GM12878 (cell line): Measurements from ENCODE around the gene PI16. TPM values are rescaled to one million over a fixed set of nuclear protein-coding genes. Genes with fewer than 3 reads are reported as not detected.

Source experiments
- ATAC-seq: fragments of 200-7000 bp; cut with Tn5 transposase; 3 replicates; pipeline ENCODE4 v1.9.1; 2020; ENCODE audit warnings: mild to moderate bottlenecking, moderate library complexity
- BruUV-seq: library from RNA; stranded (reverse); fragments of 400-500 nt; replicated peaks from 2 replicates; lab custom pipeline; 2021; lab: Mats Ljungman, UMichigan
- CTCF ChIA-PET: fragments of 300-600 bp; sonication (Branson Sonifier 250); formaldehyde crosslinking; extraction: SDS; loops from one replicate; lab custom pipeline; 2021; ENCODE audit warnings: inconsistent platforms; lab: Yijun Ruan, JAX
- POLR2A ChIA-PET: fragments of 350-600 bp; formaldehyde crosslinking; extraction: SDS; loops from one replicate; lab custom pipeline; 2021; ENCODE audit warnings: inconsistent platforms; lab: Charles Lee
- RAD21 ChIA-PET: fragments of 300-600 bp; sonication (Branson Sonifier 250); formaldehyde crosslinking; loops from one replicate; lab custom pipeline; 2023; ENCODE audit warnings: antibody characterized with exemption; ENCODE audit not compliant: unreplicated experiment; lab: Charles Lee
- SMC1A ChIA-PET: fragments of 300-600 bp; sonication (Branson Sonifier 250); formaldehyde crosslinking; loops from one replicate; lab custom pipeline; 2023; ENCODE audit not compliant: unreplicated experiment, uncharacterized antibody; lab: Charles Lee
- DNase-seq: peaks from one replicate; pipeline ENCODE4 v3.0.0-alpha.2; 2011; ENCODE audit warnings: low read depth, low spot score
- FAIRE-seq: peaks from 3 replicates; lab custom pipeline; 2011; peaks lifted over from hg19 to GRCh38; lab: Jason Lieb, UNC
- H2AFZ ChIP-seq: 2 replicates; pipeline ENCODE4 v1.6.0; 2011; ENCODE audit warnings: low read depth, low read length, control low read depth; ENCODE audit not compliant: control insufficient read depth
- H3K27ac ChIP-seq: 2 replicates; pipeline ENCODE4 v1.5.1; 2011; ENCODE audit warnings: control low read depth; ENCODE audit not compliant: control insufficient read depth, insufficient read depth
- H3K27me3 ChIP-seq, 2 experiments: replicated peaks in 1 of 2; 2 replicates each; pipeline versions ENCODE4 v1.6.0 to v1.6.1; 2011; ENCODE audit warnings: low read length in 1 of 2; ENCODE audit not compliant: control insufficient read depth in 2 of 2, insufficient read depth in 2 of 2
- H3K36me3 ChIP-seq, 2 experiments: 2 replicates each; pipeline ENCODE4 v1.5.1; 2011; ENCODE audit warnings: low read length in 1 of 2; ENCODE audit not compliant: control insufficient read depth in 2 of 2, insufficient read depth in 2 of 2
- H3K4me1 ChIP-seq: 2 replicates; pipeline ENCODE4 v1.6.1; 2011; ENCODE audit warnings: mild to moderate bottlenecking, low read length, moderate library complexity, mixed read lengths; ENCODE audit not compliant: control insufficient read depth, insufficient read depth
- H3K4me2 ChIP-seq: 2 replicates; pipeline ENCODE4 v1.6.0; 2011; ENCODE audit warnings: control low read depth; ENCODE audit not compliant: control insufficient read depth, insufficient read depth
- H3K4me3 ChIP-seq: fragments of 200-600 bp; sonication (generic); 2 replicates; pipeline ENCODE4 v1.5.1; 2016
- H3K79me2 ChIP-seq: 2 replicates; pipeline ENCODE4 v1.6.0; 2011; ENCODE audit warnings: low read length; ENCODE audit not compliant: control insufficient read depth, insufficient read depth
- H3K9ac ChIP-seq: 2 replicates; pipeline ENCODE4 v1.8.0; 2011; ENCODE audit warnings: low read length, control low read depth, mixed read lengths; ENCODE audit not compliant: control insufficient read depth, insufficient read depth
- H3K9me3 ChIP-seq: replicated peaks from 3 replicates; pipeline ENCODE4 v1.5.1; 2011; ENCODE audit warnings: mild to moderate bottlenecking, low read length; ENCODE audit not compliant: control insufficient read depth, insufficient read depth
- H4K20me1 ChIP-seq: 2 replicates; pipeline ENCODE4 v1.6.0; 2011; ENCODE audit not compliant: control insufficient read depth, insufficient read depth
- ATF7 ChIP-seq: fragments of 450-650 bp; IDR thresholded peaks from 2 replicates; pipeline ENCODE4 v1.6.1; 2016; ENCODE audit warnings: low read depth, mild to moderate bottlenecking
- BCL11A ChIP-seq: IDR thresholded peaks from 2 replicates; pipeline ENCODE4 v1.6.1; 2011; ENCODE audit warnings: low read depth, low read length
- CHD2 ChIP-seq: IDR thresholded peaks from 2 replicates; pipeline ENCODE4 v1.6.1; 2011; ENCODE audit warnings: low read depth, low read length, improper control_type of control experiment, borderline replicate concordance
- EED ChIP-seq: sonication (generic); IDR thresholded peaks from 2 replicates; pipeline ENCODE4 v1.6.1; 2016; ENCODE audit warnings: antibody characterized with exemption, low read depth
- EP300 ChIP-seq, 2 experiments: fragments of 150-350 bp in 1 of 2; IDR thresholded peaks; 2 replicates each; pipeline ENCODE4 v1.6.1; 2011 to 2012; ENCODE audit warnings: low read depth in 2 of 2, low read length in 2 of 2, borderline replicate concordance in 1 of 2, improper control_type of control experiment in 1 of 2, inconsistent platforms in 1 of 2; ENCODE audit not compliant: control insufficient read depth in 1 of 2
- FOXK2 ChIP-seq: fragments of 450-650 bp; IDR thresholded peaks from 2 replicates; pipeline ENCODE4 v1.6.1; 2017; ENCODE audit warnings: mild to moderate bottlenecking, moderate library complexity
- HDGF ChIP-seq: fragments of 450-650 bp; IDR thresholded peaks from 2 replicates; pipeline ENCODE4 v1.6.1; 2016; ENCODE audit warnings: antibody characterized with exemption
- MEF2B ChIP-seq: fragments of 450-650 bp; IDR thresholded peaks from 2 replicates; pipeline ENCODE4 v1.6.1; 2018; ENCODE audit warnings: mild to moderate bottlenecking, moderate library complexity; ENCODE audit not compliant: partially characterized antibody, poor library complexity, severe bottlenecking
- MXI1 ChIP-seq: fragments of 150-350 bp; IDR thresholded peaks from 2 replicates; pipeline ENCODE4 v1.6.1; 2011; ENCODE audit warnings: low read depth, mild to moderate bottlenecking, inconsistent platforms, low read length, improper control_type of control experiment
- RAD21 ChIP-seq: IDR thresholded peaks from 2 replicates; pipeline ENCODE4 v1.6.1; 2011; ENCODE audit warnings: mild to moderate bottlenecking, low read depth, low read length, moderate library complexity; ENCODE audit not compliant: insufficient read depth
- RUNX3 ChIP-seq: IDR thresholded peaks from 2 replicates; pipeline ENCODE4 v1.6.1; 2012; ENCODE audit warnings: low read length, inconsistent platforms
- SMC3 ChIP-seq: IDR thresholded peaks from 2 replicates; pipeline ENCODE4 v1.6.1; 2011; ENCODE audit warnings: low read length, improper control_type of control experiment, borderline replicate concordance
- ZNF207 ChIP-seq: fragments of 450-650 bp; IDR thresholded peaks from 2 replicates; pipeline ENCODE4 v1.6.1; 2014; ENCODE audit warnings: antibody characterized with exemption, mild to moderate bottlenecking, borderline replicate concordance
- ZNF217 ChIP-seq: fragments of 450-650 bp; IDR thresholded peaks from 2 replicates; pipeline ENCODE4 v1.6.1; 2017; ENCODE audit warnings: antibody characterized with exemption, mild to moderate bottlenecking
- ZNF622 ChIP-seq: fragments of 450-650 bp; IDR thresholded peaks from 2 replicates; pipeline ENCODE4 v1.6.1; 2017; ENCODE audit warnings: mild to moderate bottlenecking, inconsistent platforms
- WGBS: methylation state at CpG from one replicate; pipeline ENCODE4 v1.1.6; 2016; ENCODE audit warnings: low lambda C conversion rate; ENCODE audit not compliant: insufficient replicate concordance, insufficient coverage; ENCODE audit errors: missing lambda C conversion rate; 5-methylcytosine and 5-hydroxymethylcytosine counted together
- in situ Hi-C: fragments of 300-500 bp; cut with MboI; formaldehyde crosslinking; loops from 9 replicates; pipeline ENCODE4 v1.14.3; 2018; ENCODE audit warnings: mixed read lengths
- intact Hi-C: fragments of 100-400 bp; cut with micrococcal nuclease; formaldehyde crosslinking; loops from one replicate; pipeline ENCODE4 v1.14.2; 2022; ENCODE audit not compliant: unreplicated experiment
- polyA plus RNA-seq, 11 experiments: library from polyadenylated mRNA; depleted of rRNA in 4 of 11; unstranded in 6 of 11; stranded (reverse) in 5 of 11; fragments of >200 nt; fragmentation: Nextera tagmentation in 4 of 11; fragmentation: Illumina TruSeq in 1 of 11; extraction: Ambion mirVana in 4 of 11; extraction: Trizol in 1 of 11; gene quantifications; 1 replicate in 1 of 11; 2 replicates in 10 of 11; pipeline versions ENCODE4 v1.2.1 to v1.2.3, GENCODE V29; 2011 to 2016; ENCODE audit warnings: inconsistent platforms in 2 of 11, missing spikeins in 2 of 11, low read depth in 1 of 11
- total RNA-seq, 4 experiments: library from RNA; depleted of rRNA in 3 of 4; stranded (reverse); fragments of >200 nt in 3 of 4; fragmentation: Illumina TruSeq in 1 of 4; extraction: Trizol in 1 of 4; gene quantifications; 2 replicates each; pipeline versions ENCODE4 v1.2.1 to v1.2.3, GENCODE V29; 2013 to 2021
- TF ChIP-seq, protein P1 (sequence below): fragments of 450-650 bp; IDR thresholded peaks from 2 replicates; pipeline ENCODE4 v1.6.1; 2014; ENCODE audit warnings: mild to moderate bottlenecking
- TF ChIP-seq, protein P2 (sequence below): fragments of 450-650 bp; IDR thresholded peaks from 2 replicates; pipeline ENCODE4 v1.6.1; 2017; ENCODE audit warnings: mild to moderate bottlenecking, moderate library complexity

PI16 gene
- total and polyA plus RNA-seq, 10 of the 15 experiments (the other 5 are each of a cell fraction or from before 2014, with no cell fraction given): 0.08 to 0.12 TPM; not detected in 8

DNA sequence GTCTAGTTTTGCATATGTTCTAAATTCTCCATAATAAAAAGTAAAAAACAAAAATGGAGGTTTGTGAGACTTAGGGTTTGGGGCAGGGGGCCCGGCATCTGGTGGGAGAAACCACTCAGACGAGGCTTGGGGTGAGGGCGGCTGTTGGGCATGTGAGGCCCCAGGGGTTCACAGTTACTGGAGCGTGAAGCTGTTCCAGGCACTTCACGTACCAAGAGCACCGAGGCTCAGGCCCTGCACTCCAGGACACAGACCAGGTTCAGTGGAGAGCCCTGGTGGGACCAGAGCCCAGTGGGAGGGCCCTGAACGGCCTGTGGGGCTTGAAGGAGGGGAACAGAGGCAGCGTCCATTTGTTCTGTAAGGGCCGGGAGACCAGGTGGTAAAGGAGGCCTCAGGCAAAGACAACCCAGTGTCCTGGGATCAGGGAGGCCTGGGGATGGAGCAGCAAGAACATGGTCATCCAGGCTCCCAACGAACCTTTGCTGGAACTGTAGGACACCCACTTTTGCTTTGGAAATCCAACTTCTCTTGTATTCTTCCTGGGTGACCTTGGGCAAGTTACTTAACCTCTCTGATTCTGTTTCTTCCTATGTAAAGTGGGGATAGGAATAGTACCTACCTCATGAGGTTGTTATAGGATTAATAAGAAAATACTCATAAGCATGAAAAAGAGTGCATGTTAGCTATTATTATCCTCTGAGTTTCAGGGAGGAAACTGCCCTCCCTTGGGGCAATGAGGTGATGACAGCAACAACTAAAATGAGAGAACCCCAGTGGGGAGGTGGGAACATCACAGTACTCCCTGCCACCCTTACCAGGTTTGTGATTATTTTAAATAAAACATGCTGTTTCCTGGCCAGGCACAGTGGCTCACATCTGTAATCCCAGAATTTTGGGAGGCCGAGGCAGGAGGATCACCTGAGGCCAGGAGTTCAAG, 49.8 kb downstream of the PI16 start:
- Histone ChIP-seq H3K36me3 (peaks cover 0 to 7% of the 10 kb centered on the region in 2 experiments; a peak in 2 of 4 replicates), H3K27me3 (no peaks in the 10 kb centered on the region), H4K20me1 (no peaks in the 10 kb centered on the region), H2AFZ (peak overlapping the region; percentile 69), H3K9me3 (no peaks in the 10 kb centered on the region), H3K4me2 (peak overlapping the region; percentile 95), H3K4me3 (0 out of 2 replicates have a peak overlapping the region, but pooled peaks have one; percentile 81), H3K9ac (peak overlapping the region; percentile 38; the same call in 1 of the 2 replicates), H3K79me2 (peaks cover 38% of the 10 kb centered on the region), H3K27ac (peak overlapping the region; percentile 88), H3K4me1 (peaks cover 38% of the 10 kb centered on the region)
- DNase-seq (no peak), ATAC-seq (peak; percentile 64), FAIRE-seq (no peak)
- WGBS: 1% methylated on average over 11 of the region's 11 CpGs
- in situ Hi-C loops (no loop called here), intact Hi-C loops (no loop called here)
- RAD21 ChIA-PET: interaction anchor here (0.7 to 5.1 kb wide), 4 partner anchors 13 to 238 kb away, joined by 3 to 78 read pairs (median 23); partner anchors contain the start of gene MTCH1
- POLR2A ChIA-PET: interaction anchor here (0.6 to 6.0 kb wide), 6 partner anchors 18 to 564 kb away, joined by 3 to 74 read pairs (median 4); partner anchors contain the start of gene MTCH1
- SMC1A ChIA-PET: interaction anchor here (1.1 to 4.8 kb wide), 3 partner anchors 14 to 46 kb away, joined by 3 to 58 read pairs (median 4); no protein-coding TSS in a partner anchor
- CTCF ChIA-PET: interaction anchor here (1.0 to 7.6 kb wide), 7 partner anchors 13 to 238 kb away, joined by 3 to 109 read pairs (median 3); no protein-coding TSS in a partner anchor
- no TSS peak for BruUV-seq
- TF ChIP-seq ZNF217 (peak; percentile 62), FOXK2 (peak; percentile 28; the same call in 1 of the 2 replicates), HDGF (peak; percentile 56; the same call in 1 of the 2 replicates), RAD21 (peak; percentile 3; the same call in 1 of the 2 replicates), ATF7 (peak; percentile 64), MXI1 (peak; percentile 15; the same call in 1 of the 2 replicates), ZNF207 (no peak), MEF2B (peak; percentile 89), RUNX3 (0 out of 2 replicates have a peak, but pooled peaks have one; percentile 10), EP300 (IDR thresholded peaks at IDR 0.05; ENCODE audit: borderline replicate concordance in 1 of 2, control insufficient read depth in 1 of 2, low read depth in 2 of 2, low read length in 2 of 2) (0 out of 4 replicates have a peak, but pooled peaks of 1 of the 2 experiments have one; percentile 13), EED (peak; percentile 24; the same call in 1 of the 2 replicates), SMC3 (0 out of 2 replicates have a peak, but pooled peaks have one; percentile 20), CHD2 (0 out of 2 replicates have a peak, but pooled peaks have one; percentile 8), BCL11A (peak; percentile 33; the same call in 1 of the 2 replicates), ZNF622 (no peak)
- TF ChIP-seq, protein P1, sequence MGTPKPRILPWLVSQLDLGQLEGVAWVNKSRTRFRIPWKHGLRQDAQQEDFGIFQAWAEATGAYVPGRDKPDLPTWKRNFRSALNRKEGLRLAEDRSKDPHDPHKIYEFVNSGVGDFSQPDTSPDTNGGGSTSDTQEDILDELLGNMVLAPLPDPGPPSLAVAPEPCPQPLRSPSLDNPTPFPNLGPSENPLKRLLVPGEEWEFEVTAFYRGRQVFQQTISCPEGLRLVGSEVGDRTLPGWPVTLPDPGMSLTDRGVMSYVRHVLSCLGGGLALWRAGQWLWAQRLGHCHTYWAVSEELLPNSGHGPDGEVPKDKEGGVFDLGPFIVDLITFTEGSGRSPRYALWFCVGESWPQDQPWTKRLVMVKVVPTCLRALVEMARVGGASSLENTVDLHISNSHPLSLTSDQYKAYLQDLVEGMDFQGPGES: no peak
- TF ChIP-seq, protein P2, sequence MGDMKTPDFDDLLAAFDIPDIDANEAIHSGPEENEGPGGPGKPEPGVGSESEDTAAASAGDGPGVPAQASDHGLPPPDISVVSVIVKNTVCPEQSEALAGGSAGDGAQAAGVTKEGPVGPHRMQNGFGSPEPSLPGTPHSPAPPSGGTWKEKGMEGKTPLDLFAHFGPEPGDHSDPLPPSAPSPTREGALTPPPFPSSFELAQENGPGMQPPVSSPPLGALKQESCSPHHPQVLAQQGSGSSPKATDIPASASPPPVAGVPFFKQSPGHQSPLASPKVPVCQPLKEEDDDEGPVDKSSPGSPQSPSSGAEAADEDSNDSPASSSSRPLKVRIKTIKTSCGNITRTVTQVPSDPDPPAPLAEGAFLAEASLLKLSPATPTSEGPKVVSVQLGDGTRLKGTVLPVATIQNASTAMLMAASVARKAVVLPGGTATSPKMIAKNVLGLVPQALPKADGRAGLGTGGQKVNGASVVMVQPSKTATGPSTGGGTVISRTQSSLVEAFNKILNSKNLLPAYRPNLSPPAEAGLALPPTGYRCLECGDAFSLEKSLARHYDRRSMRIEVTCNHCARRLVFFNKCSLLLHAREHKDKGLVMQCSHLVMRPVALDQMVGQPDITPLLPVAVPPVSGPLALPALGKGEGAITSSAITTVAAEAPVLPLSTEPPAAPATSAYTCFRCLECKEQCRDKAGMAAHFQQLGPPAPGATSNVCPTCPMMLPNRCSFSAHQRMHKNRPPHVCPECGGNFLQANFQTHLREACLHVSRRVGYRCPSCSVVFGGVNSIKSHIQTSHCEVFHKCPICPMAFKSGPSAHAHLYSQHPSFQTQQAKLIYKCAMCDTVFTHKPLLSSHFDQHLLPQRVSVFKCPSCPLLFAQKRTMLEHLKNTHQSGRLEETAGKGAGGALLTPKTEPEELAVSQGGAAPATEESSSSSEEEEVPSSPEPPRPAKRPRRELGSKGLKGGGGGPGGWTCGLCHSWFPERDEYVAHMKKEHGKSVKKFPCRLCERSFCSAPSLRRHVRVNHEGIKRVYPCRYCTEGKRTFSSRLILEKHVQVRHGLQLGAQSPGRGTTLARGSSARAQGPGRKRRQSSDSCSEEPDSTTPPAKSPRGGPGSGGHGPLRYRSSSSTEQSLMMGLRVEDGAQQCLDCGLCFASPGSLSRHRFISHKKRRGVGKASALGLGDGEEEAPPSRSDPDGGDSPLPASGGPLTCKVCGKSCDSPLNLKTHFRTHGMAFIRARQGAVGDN: 0 out of 2 replicates have a peak, but pooled peaks have one; percentile 25
